MM.1S (cell line): ENCODE data around the gene ROR2.

Source experiments
- DNase-seq: peaks from one replicate; pipeline ENCODE4 v3.0.0-alpha.2; 2015
- H2AFZ ChIP-seq: fragments of 300-600 bp; sonication (generic); 2 replicates; pipeline ENCODE4 v1.6.0; 2016; ENCODE audit warnings: antibody characterized with exemption, low read length
- H3F3A ChIP-seq: fragments of 300-600 bp; sonication (generic); 2 replicates; pipeline ENCODE4 v1.6.1; 2016; ENCODE audit warnings: mild to moderate bottlenecking, antibody characterized with exemption, low read length, moderate library complexity, mixed read lengths; ENCODE audit not compliant: insufficient read depth
- H3K27ac ChIP-seq: fragments of 300-600 bp; sonication (generic); 2 replicates; pipeline ENCODE4 v1.5.1; 2016; ENCODE audit warnings: mild to moderate bottlenecking, low read length
- H3K27me3 ChIP-seq: fragments of 300-600 bp; sonication (generic); replicated peaks from 2 replicates; pipeline ENCODE4 v1.6.0; 2016; ENCODE audit warnings: low read length; ENCODE audit not compliant: insufficient read depth
- H3K36me3 ChIP-seq: fragments of 300-600 bp; sonication (generic); replicated peaks from 2 replicates; pipeline ENCODE4 v1.6.1; 2016; ENCODE audit warnings: mild to moderate bottlenecking, low read length, mixed read lengths; ENCODE audit not compliant: insufficient read depth
- H3K4me1 ChIP-seq: fragments of 300-600 bp; sonication (generic); 2 replicates; pipeline ENCODE4 v1.6.1; 2016; ENCODE audit warnings: low read length, mixed read lengths
- H3K4me2 ChIP-seq: fragments of 300-600 bp; sonication (generic); 2 replicates; pipeline ENCODE4 v1.6.0; 2016; ENCODE audit warnings: low read depth, low read length
- H3K4me3 ChIP-seq: fragments of 300-600 bp; sonication (generic); 2 replicates; pipeline ENCODE4 v1.5.1; 2016; ENCODE audit warnings: low read length, mixed read lengths
- H3K79me2 ChIP-seq: fragments of 300-600 bp; sonication (generic); 2 replicates; pipeline ENCODE4 v1.6.1; 2016; ENCODE audit warnings: mixed run types, low read length, mixed read lengths
- H3K9ac ChIP-seq: fragments of 300-600 bp; sonication (generic); 2 replicates; pipeline ENCODE4 v1.6.1; 2016; ENCODE audit warnings: low read length, mixed read lengths
- H3K9me2 ChIP-seq: fragments of 300-600 bp; sonication (generic); replicated peaks from 2 replicates; pipeline ENCODE4 v1.6.1; 2016; ENCODE audit warnings: mild to moderate bottlenecking, low read length, mixed read lengths; ENCODE audit not compliant: insufficient read depth
- H3K9me3 ChIP-seq: fragments of 300-600 bp; sonication (generic); replicated peaks from 2 replicates; pipeline ENCODE4 v1.6.1; 2016; ENCODE audit warnings: mild to moderate bottlenecking, low read length, mixed read lengths; ENCODE audit not compliant: insufficient read depth
- H4K20me1 ChIP-seq: fragments of 300-600 bp; sonication (generic); 2 replicates; pipeline ENCODE4 v1.6.1; 2016; ENCODE audit warnings: mild to moderate bottlenecking, low read length, moderate library complexity, mixed read lengths; ENCODE audit not compliant: insufficient read depth
- EZH2 ChIP-seq: fragments of 300-600 bp; sonication (generic); optimal IDR thresholded peaks from 2 replicates; pipeline ENCODE3; 2017; ENCODE audit warnings: low read depth, mild to moderate bottlenecking, antibody characterized with exemption, low read length, mixed read lengths
- EZH2phosphoT487 ChIP-seq: fragments of 300-600 bp; sonication (generic); IDR thresholded peaks from 2 replicates; pipeline ENCODE4 v1.6.1; 2018; ENCODE audit warnings: antibody characterized with exemption, low read length
- TF ChIP-seq, protein P1 (sequence below): fragments of 300-600 bp; sonication (generic); IDR thresholded peaks from 2 replicates; pipeline ENCODE4 v1.5.1; 2016; ENCODE audit warnings: antibody characterized with exemption, low read length, mixed read lengths

ROR2 gene

DNA sequence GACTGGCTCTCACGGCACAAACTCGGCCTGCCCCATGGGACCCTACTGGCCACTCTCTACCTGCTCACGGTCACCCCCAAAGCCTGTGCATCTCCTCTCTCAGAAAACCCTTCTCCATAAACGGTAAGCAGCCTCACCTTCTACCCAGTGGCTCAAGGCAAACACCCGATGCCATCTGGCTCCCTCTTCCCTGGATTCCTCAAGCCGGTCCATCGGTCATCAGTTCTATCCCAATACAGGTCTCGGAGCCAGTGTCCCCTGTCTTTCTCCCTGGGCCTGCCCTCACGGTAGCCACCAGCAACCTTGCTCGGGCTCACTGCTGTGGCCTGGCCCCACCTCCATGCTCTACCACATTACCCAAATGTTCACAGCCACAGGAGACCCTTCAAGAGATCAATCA, 134.1 kb downstream of the ROR2 start:
- H3K4me3 ChIP-seq, result no peak overlapping the region
- no peaks in the 10 kb centered on the region for H3F3A ChIP-seq
- no peaks in the 10 kb centered on the region for H3K9me2 ChIP-seq
- no peak overlapping the region for H3K9ac ChIP-seq
- H3K9me3 ChIP-seq, result no peaks in the 10 kb centered on the region
- H3K4me2 ChIP-seq, result no peak overlapping the region
- H3K27me3 ChIP-seq, result no peaks in the 10 kb centered on the region
- TF ChIP-seq EZH2 (no peak), EZH2phosphoT487 (no peak)
- TF ChIP-seq, protein P1, sequence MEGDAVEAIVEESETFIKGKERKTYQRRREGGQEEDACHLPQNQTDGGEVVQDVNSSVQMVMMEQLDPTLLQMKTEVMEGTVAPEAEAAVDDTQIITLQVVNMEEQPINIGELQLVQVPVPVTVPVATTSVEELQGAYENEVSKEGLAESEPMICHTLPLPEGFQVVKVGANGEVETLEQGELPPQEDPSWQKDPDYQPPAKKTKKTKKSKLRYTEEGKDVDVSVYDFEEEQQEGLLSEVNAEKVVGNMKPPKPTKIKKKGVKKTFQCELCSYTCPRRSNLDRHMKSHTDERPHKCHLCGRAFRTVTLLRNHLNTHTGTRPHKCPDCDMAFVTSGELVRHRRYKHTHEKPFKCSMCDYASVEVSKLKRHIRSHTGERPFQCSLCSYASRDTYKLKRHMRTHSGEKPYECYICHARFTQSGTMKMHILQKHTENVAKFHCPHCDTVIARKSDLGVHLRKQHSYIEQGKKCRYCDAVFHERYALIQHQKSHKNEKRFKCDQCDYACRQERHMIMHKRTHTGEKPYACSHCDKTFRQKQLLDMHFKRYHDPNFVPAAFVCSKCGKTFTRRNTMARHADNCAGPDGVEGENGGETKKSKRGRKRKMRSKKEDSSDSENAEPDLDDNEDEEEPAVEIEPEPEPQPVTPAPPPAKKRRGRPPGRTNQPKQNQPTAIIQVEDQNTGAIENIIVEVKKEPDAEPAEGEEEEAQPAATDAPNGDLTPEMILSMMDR, result no peak
- no peak for DNase-seq
- H3K27ac ChIP-seq, result no peak overlapping the region
- H4K20me1 ChIP-seq, result no peaks in the 10 kb centered on the region
- no peak overlapping the region for H2AFZ ChIP-seq
- H3K4me1 ChIP-seq, result no peaks in the 10 kb centered on the region
- no peaks in the 10 kb centered on the region for H3K36me3 ChIP-seq
- peaks cover 9% of the 10 kb centered on the region; the same call in 1 of the 2 replicates for H3K79me2 ChIP-seq

DNA sequence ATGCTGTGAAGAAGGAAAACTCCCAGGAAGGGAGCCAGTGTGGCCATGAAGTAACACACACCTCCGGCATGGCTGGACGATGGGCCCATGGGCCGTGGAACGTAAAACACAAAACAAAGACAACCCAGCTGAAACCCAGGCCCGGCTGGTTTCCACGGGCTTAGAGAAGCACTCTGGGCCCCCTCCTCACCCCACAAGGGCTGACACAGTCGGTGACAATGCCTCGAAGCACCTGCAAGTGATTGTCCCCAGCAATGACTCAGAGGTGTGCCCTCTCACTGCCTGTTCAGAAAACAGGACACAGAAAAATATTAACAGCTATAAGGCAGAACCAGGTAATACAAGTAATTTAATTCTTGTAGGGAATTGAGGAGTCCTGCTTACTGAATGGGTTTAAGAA, 135.3 kb downstream of the ROR2 start:
- Histone ChIP-seq H4K20me1 (no peaks in the 10 kb centered on the region), H3K9ac (no peak overlapping the region), H3K27me3 (no peaks in the 10 kb centered on the region), H3K4me2 (no peak overlapping the region), H2AFZ (no peak overlapping the region), H3K4me1 (no peaks in the 10 kb centered on the region), H3F3A (no peaks in the 10 kb centered on the region), H3K4me3 (no peak overlapping the region), H3K27ac (no peak overlapping the region), H3K9me3 (no peaks in the 10 kb centered on the region), H3K36me3 (no peaks in the 10 kb centered on the region), H3K79me2 (peaks cover 7% of the 10 kb centered on the region; the same call in 1 of the 2 replicates), H3K9me2 (no peaks in the 10 kb centered on the region)
- DNase-seq, result no peak
- TF ChIP-seq EZH2phosphoT487 (no peak), EZH2 (no peak)
- TF ChIP-seq, protein P1, result no peak

DNA sequence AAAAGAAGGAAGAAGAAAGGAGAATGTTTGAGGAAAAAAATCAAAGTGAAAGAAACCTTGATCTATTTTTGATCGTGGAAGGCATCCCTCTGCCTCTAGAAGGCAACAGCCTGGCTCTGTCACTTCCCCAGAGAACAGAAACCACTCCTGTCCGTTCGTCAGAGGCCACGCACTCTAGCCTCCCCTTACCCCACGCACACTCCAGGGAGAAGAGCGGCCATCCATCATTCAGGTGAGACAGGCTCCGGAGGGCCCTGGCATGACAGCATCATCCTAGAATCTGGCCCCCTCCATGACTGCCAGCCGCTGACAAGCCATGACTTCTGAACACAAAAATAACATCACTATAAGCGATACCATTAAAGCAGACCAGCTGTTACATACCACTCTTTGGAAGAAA, 135.8 kb downstream of the ROR2 start:
- DNase-seq, result no peak
- H3K79me2 ChIP-seq, result peaks cover 10% of the 10 kb centered on the region

More for the DNA sequence above, 135.8 kb downstream of the ROR2 start:
- TF ChIP-seq EZH2phosphoT487 (no peak), EZH2 (no peak)
- TF ChIP-seq, protein P1, result no peak
- H3K36me3 ChIP-seq, result no peaks in the 10 kb centered on the region
- H3K9ac ChIP-seq, result no peak overlapping the region
- no peaks in the 10 kb centered on the region for H3K27me3 ChIP-seq
- no peak overlapping the region for H2AFZ ChIP-seq
- no peaks in the 10 kb centered on the region for H4K20me1 ChIP-seq
- H3K4me1 ChIP-seq, result no peaks in the 10 kb centered on the region
- H3F3A ChIP-seq, result no peaks in the 10 kb centered on the region
- H3K9me2 ChIP-seq, result no peaks in the 10 kb centered on the region
- H3K9me3 ChIP-seq, result no peaks in the 10 kb centered on the region
- H3K4me2 ChIP-seq, result no peak overlapping the region
- no peak overlapping the region for H3K27ac ChIP-seq
- H3K4me3 ChIP-seq, result no peak overlapping the region
